PFSK-1 (cell line): ENCODE data around the gene ARHGEF10L.

ENCODE experiments used
- POLR2AphosphoS5 ChIP-seq: IDR thresholded peaks from 2 replicates; pipeline ENCODE4 v1.6.1; 2012; ENCODE audit warnings: low read depth, mild to moderate bottlenecking, control low read depth, low read length, moderate library complexity
- SIN3A ChIP-seq: IDR thresholded peaks from 2 replicates; pipeline ENCODE4 v1.6.1; 2012; ENCODE audit warnings: mild to moderate bottlenecking, low read length, moderate library complexity, borderline replicate concordance; ENCODE audit not compliant: insufficient read depth
- TF ChIP-seq, protein P1 (sequence below), 2 experiments: IDR thresholded peaks; 2 replicates each; pipeline versions ENCODE4 v1.6.1 to v1.8.0; 2011 to 2012; ENCODE audit warnings: low read depth in 2 of 2, low read length in 2 of 2, control low read depth in 1 of 2, inconsistent platforms in 1 of 2, mild to moderate bottlenecking in 1 of 2, moderate library complexity in 1 of 2; ENCODE audit not compliant: insufficient read depth in 1 of 2

DNA sequence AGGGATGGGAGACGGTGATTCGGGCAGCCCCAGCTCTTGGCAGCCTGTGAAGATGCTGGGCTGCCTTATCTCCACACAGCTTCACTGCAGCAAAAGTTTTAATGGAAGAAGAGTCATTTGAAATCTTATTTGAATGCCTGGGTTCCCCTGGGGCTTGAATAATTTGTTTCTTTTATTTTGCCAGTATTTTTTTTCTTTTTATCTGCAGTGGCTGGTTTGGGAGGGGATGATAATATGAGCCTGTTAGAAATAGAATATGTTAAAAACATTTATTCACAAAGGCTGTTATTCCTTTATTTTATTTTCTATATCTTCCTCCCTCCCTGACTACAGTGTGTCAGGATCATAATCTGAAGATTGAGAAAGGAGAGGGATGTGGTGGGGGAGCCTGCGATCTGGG lies 103.4 kb downstream of the ARHGEF10L start:
- TF ChIP-seq POLR2AphosphoS5 (no peak), SIN3A (no peak)
- TF ChIP-seq, protein P1, sequence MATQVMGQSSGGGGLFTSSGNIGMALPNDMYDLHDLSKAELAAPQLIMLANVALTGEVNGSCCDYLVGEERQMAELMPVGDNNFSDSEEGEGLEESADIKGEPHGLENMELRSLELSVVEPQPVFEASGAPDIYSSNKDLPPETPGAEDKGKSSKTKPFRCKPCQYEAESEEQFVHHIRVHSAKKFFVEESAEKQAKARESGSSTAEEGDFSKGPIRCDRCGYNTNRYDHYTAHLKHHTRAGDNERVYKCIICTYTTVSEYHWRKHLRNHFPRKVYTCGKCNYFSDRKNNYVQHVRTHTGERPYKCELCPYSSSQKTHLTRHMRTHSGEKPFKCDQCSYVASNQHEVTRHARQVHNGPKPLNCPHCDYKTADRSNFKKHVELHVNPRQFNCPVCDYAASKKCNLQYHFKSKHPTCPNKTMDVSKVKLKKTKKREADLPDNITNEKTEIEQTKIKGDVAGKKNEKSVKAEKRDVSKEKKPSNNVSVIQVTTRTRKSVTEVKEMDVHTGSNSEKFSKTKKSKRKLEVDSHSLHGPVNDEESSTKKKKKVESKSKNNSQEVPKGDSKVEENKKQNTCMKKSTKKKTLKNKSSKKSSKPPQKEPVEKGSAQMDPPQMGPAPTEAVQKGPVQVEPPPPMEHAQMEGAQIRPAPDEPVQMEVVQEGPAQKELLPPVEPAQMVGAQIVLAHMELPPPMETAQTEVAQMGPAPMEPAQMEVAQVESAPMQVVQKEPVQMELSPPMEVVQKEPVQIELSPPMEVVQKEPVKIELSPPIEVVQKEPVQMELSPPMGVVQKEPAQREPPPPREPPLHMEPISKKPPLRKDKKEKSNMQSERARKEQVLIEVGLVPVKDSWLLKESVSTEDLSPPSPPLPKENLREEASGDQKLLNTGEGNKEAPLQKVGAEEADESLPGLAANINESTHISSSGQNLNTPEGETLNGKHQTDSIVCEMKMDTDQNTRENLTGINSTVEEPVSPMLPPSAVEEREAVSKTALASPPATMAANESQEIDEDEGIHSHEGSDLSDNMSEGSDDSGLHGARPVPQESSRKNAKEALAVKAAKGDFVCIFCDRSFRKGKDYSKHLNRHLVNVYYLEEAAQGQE (IDR thresholded peaks at IDR 0.05; ENCODE audit: insufficient read depth in 1 of 2, low read depth in 2 of 2, low read length in 2 of 2): no peak
